OCI-LY7 (cell line): ENCODE results near the gene STYK1.

Experiments used
- CTCF ChIP-seq: fragments of 200-600 bp; sonication (generic); conservative IDR thresholded peaks from 2 replicates; pipeline ENCODE4 v1.5.1; 2014; ENCODE audit warnings: mild to moderate bottlenecking, antibody characterized with exemption, low read length, moderate library complexity, mixed read lengths
- EZH2phosphoT487 ChIP-seq: fragments of 200-600 bp; sonication (generic); IDR thresholded peaks from 2 replicates; pipeline ENCODE4 v1.6.1; 2018; ENCODE audit warnings: low read depth, borderline replicate concordance, mild to moderate bottlenecking, mixed run types, antibody characterized with exemption, low read length, moderate library complexity, mixed read lengths

DNA sequence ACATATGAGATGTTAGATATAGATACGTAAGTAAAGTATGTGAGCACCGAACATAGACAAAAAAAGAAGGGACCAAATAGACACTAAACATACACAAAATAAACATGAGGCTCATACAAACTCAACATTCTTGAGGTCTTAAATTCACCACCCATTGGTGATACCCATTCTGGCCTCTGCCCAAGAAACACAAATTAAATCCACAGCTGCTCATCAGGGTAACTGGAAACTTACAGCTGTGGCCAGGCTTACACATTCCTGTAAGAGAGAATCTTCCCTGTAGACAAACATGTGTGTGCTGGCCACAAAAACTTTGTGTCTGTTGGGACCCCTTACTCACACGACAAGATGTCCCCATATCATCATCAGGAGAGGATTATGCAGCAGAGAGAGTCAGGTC is 82.9 kb downstream of the STYK1 start:
- no peak for TF ChIP-seq CTCF
- TF ChIP-seq EZH2phosphoT487, result no peak
